Measurements from ENCODE around the gene RELT.

RELT gene

DNA sequence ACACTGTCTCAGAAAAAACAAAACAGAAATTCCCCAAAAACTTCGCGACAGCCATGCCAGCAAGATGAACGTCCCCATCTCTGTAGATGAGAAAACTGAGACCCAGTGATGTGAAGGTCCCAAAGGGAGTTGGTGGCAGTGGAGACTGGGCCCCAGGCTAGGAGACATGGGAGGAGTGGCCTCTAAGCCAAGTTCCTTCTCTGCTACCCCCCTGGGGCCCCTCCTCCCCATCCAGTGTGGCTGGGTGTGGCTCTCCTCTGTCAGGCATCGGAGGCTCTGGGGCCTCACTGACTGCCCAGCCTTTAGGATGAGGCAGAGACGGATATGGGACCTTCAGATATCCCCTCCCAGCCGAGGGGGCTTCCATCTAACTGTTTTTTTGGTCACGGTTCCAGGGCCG lies 9.8 kb downstream of the RELT start:
- DNase-seq (ENCODE audit: low read depth) = no peak
- TF ChIP-seq, protein P1, sequence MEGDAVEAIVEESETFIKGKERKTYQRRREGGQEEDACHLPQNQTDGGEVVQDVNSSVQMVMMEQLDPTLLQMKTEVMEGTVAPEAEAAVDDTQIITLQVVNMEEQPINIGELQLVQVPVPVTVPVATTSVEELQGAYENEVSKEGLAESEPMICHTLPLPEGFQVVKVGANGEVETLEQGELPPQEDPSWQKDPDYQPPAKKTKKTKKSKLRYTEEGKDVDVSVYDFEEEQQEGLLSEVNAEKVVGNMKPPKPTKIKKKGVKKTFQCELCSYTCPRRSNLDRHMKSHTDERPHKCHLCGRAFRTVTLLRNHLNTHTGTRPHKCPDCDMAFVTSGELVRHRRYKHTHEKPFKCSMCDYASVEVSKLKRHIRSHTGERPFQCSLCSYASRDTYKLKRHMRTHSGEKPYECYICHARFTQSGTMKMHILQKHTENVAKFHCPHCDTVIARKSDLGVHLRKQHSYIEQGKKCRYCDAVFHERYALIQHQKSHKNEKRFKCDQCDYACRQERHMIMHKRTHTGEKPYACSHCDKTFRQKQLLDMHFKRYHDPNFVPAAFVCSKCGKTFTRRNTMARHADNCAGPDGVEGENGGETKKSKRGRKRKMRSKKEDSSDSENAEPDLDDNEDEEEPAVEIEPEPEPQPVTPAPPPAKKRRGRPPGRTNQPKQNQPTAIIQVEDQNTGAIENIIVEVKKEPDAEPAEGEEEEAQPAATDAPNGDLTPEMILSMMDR (IDR thresholded peaks at IDR 0.05; ENCODE audit: low read length, missing control alignments) = no peak
- no peak overlapping the region for H3K4me3 ChIP-seq (replicated peaks; ENCODE audit: low read depth, low read length)

DNA sequence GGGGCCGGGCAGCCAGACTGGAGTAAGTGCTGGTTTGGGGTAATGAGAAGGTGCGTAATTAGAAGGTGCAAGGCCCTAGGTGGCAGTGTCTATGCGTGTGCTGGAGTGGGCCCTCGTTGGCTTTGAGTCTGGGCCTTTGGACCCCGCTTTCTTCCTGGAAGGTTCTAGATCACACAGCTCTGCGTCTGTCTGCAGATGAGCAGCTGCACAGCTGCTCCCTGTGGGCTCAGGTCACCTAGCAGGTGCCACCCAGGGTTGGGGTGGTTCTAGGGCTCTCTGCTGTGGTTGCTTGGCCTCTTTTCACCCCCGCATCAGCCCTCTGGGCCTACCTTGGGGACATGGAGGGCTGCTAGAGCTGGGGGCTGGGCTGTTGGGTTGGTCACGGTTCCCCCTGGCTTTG lies 10.3 kb downstream of the RELT start:
- no peak for DNase-seq (ENCODE audit: low read depth)
- TF ChIP-seq, protein P1 (IDR thresholded peaks at IDR 0.05; ENCODE audit: low read length, missing control alignments) = no peak

DNA sequence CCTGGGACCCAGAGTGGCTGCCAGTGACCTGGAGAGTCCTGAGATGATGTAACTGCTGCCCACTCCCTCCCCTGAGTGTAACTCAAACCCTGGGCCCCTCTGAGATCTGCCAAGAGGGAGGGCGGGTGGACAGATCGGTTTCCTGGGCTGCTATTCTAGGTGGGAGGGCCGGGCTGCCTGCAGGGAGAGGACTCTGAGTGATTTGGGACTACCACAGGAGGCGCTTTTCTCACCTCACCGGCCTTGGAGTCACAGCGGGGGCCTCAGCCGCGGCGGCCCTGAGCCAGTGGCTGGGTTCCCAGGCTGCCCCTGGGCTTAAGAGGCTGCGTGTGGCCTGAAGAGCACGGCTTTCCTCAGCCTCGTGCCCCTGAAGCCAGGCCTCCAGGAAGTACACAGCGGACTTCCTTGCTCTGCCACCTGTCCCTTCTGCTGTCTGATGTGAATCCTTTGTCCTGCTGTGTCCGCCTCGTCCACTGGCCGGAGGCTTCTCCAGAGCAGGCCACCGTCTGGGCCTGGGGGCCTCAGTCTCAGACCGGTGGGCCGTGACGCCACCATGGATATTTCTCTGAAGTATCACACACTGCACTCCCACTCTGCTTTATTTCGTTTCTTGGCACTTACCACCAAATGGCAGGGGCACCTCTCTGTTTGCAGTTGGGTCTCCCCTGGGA lies 11.5 kb downstream of the RELT start:
- DNase-seq (ENCODE audit: low read depth) = no peak
- H3K4me3 ChIP-seq (replicated peaks; ENCODE audit: low read depth, low read length) = no peak overlapping the region
- TF ChIP-seq, protein P1 (IDR thresholded peaks at IDR 0.05; ENCODE audit: low read length, missing control alignments) = no peak

More for the DNA sequence above, 10.3 kb downstream of the RELT start:
- no peak overlapping the region for H3K4me3 ChIP-seq (replicated peaks; ENCODE audit: low read depth, low read length)

DNA sequence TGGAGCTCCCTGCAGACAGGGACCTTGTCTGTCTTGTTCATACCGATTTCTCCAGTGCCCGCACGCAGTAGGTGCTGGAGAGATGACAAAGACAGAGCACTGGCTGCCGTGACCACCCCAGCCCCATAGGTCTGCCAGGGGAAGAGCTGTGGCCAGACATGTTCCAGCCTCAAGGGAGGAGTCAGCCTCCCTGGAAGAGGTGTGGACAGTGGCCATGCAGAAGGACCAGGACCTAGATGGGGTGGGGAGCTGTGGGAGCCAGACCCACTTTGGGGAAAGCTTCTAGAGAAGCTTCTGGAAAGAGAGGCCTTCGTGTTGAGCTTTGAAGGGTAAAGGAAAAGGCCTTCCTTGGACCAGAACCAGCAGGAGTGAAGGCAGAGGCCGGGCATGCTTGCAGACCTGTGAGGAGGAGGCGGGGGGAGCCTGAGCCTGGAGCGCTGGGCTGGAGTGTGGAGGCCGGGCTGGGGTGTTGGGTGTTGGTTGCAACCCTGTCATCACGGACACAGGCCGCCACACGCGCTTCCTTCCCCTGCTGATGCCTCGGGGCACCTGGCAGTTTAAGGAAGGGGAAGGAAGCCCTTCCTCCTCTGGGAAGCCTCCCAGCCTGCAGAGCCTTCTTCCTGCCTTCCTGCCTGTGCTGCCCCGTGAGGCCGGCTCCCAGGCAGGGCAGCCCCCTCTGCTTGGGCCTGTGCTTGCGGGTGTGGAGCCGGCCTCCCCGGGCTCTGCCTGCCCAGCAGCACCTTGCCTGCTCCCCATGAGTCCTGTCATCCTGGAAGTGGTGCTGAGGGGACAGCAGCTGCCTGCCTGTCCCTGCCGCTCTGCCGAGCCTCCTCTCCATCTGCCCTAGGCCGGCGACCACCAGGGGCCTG lies 12.3 kb downstream of the RELT start:
- H3K4me3 ChIP-seq (replicated peaks; ENCODE audit: low read depth, low read length) = no peak overlapping the region

DNA sequence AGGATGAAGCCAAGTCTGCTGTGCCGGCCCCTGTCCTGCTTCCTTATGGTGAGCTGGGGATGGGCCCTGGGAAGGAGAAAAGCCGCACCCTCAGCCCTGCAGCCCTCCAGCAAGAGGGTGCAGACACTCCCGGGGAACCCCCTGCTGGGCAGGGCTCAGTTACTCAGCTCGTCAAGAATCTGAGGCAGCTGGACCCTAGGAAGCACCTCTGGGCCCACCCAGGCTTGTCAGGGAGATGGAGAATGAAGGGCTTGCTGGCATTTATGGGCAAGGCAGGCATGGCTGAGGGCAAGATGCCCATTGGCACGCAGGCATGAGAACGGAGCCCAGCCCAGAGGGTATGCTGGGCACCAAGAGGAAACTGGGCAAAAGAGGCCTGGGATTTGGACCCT lies 12.9 kb downstream of the RELT start:
- TF ChIP-seq, protein P1 (IDR thresholded peaks at IDR 0.05; ENCODE audit: low read length, missing control alignments) = no peak
- no peak overlapping the region for H3K4me3 ChIP-seq (replicated peaks; ENCODE audit: low read depth, low read length)
- DNase-seq (ENCODE audit: low read depth) = no peak

More for the DNA sequence above, 12.3 kb downstream of the RELT start:
- no peak for DNase-seq (ENCODE audit: low read depth)
- TF ChIP-seq, protein P1 (IDR thresholded peaks at IDR 0.05; ENCODE audit: low read length, missing control alignments) = no peak

DNA sequence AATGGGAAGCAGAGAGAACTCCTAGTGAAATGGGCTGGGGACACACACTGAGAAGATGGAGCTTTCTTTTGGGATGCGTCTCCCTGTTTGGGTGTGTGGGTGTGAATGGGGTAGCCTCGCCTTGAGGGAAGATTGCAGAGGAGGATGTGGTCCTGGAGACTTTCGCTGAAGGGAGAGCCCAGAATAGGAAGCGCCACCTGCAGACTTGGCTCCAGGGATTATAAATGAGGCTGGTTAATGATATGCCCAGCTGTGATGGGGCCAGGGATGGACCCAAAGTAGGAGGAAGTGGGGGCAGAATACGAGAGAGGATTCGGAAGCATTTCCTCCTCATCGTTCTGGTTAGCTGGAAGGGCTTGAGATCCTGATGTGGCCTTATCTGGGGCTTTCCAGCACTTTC lies 13.7 kb downstream of the RELT start:
- TF ChIP-seq, protein P1 (IDR thresholded peaks at IDR 0.05; ENCODE audit: low read length, missing control alignments) = no peak
- H3K4me3 ChIP-seq (replicated peaks; ENCODE audit: low read depth, low read length) = no peak overlapping the region
- no peak for DNase-seq (ENCODE audit: low read depth)
